T-helper 2 cell treated with Interferon-gamma antibody and Interleukin-4, amounts not matched to agents 5 μg/mL and 100 μg/mL, for 36 hours (primary cell): ENCODE data around the gene MGMT.

Source experiments
- DNase-seq: peaks from one replicate; pipeline ENCODE4 v3.0.0; 2021; ENCODE audit warnings: low spot score
- H3K27ac Mint-ChIP-seq: one replicate; pipeline ENCODE4 v1.8.0; 2021; ENCODE audit warnings: mild to moderate bottlenecking, mixed read lengths
- H3K27me3 Mint-ChIP-seq: one replicate; pipeline ENCODE4 v1.8.0; 2021; ENCODE audit warnings: low read depth, mixed read lengths
- H3K36me3 Mint-ChIP-seq: one replicate; pipeline ENCODE4 v1.8.0; 2021; ENCODE audit warnings: low read depth, mixed read lengths
- H3K4me1 Mint-ChIP-seq: one replicate; pipeline ENCODE4 v1.8.0; 2021; ENCODE audit warnings: low read depth, mixed read lengths
- H3K4me3 Mint-ChIP-seq: one replicate; pipeline ENCODE4 v1.8.0; 2022; ENCODE audit warnings: mild to moderate bottlenecking, moderate library complexity, mixed read lengths
- H3K9me3 Mint-ChIP-seq: one replicate; pipeline ENCODE4 v1.8.0; 2021; ENCODE audit warnings: mixed read lengths

Gene MGMT

GRCh38 chr10:129727495-129727894, 260.5 kb downstream of the MGMT start:
- Mint-ChIP-seq H3K4me3 (no peak overlapping the region), H3K27me3 (no peaks in the 10 kb centered on the region), H3K9me3 (peaks cover 34% of the 10 kb centered on the region), H3K36me3 (no peaks in the 10 kb centered on the region), H3K27ac (no peak overlapping the region), H3K4me1 (no peaks in the 10 kb centered on the region)
- no peak for DNase-seq

GRCh38 chr10:129728246-129728820, 261.3 kb downstream of the MGMT start:
- Mint-ChIP-seq H3K36me3 (no peaks in the 10 kb centered on the region), H3K4me1 (no peaks in the 10 kb centered on the region), H3K27me3 (no peaks in the 10 kb centered on the region), H3K9me3 (peaks cover 33% of the 10 kb centered on the region), H3K4me3 (no peak overlapping the region), H3K27ac (no peak overlapping the region)
- no peak for DNase-seq

DNA sequence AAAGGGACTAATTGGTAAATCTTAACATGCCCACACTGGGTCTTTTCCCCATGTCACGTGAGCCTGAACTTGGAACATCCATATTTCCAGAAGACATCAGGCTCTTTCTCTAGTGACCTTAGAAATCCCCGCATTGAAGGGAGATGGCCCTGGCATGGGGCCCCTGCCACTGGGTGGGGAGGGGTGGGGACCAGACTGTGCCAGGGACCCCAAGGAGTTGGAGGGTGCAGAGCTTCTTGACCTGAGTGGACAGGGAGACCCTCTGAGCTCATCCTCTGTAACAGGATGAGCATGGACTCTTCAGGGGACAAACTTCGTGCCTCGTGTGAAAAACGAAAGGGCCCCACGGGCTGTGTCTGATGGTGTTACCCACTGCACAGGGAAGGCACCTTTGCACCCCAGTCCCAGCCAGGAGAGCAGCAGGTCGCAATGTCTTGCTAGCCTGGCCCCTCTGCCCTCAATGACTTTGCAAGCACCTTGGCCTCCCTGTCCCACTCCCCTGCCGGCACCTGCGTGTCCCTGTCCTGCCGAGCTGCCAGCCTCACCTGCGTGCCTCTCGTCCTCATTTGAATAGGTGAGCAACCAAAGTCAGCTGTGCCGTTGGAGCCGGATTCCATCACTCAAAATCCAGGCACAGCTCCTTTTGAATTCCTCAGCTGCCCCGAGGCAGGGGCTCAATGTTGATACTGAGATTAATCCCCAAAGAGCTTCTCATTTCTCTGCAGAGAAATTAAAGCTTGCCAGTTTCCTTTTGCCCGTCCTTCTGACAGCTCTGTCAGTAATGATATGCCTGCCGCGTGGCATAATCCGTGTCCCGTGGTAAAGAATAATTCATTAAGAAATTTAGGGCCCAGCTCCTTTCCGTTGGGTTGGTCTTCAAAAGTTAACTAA, 262.1 kb downstream of the MGMT start:
- Mint-ChIP-seq H3K27me3 (no peaks in the 10 kb centered on the region), H3K4me3 (no peak overlapping the region), H3K36me3 (no peaks in the 10 kb centered on the region), H3K4me1 (no peaks in the 10 kb centered on the region), H3K9me3 (peaks cover 33% of the 10 kb centered on the region), H3K27ac (no peak overlapping the region)
- DNase-seq = no peak

DNA sequence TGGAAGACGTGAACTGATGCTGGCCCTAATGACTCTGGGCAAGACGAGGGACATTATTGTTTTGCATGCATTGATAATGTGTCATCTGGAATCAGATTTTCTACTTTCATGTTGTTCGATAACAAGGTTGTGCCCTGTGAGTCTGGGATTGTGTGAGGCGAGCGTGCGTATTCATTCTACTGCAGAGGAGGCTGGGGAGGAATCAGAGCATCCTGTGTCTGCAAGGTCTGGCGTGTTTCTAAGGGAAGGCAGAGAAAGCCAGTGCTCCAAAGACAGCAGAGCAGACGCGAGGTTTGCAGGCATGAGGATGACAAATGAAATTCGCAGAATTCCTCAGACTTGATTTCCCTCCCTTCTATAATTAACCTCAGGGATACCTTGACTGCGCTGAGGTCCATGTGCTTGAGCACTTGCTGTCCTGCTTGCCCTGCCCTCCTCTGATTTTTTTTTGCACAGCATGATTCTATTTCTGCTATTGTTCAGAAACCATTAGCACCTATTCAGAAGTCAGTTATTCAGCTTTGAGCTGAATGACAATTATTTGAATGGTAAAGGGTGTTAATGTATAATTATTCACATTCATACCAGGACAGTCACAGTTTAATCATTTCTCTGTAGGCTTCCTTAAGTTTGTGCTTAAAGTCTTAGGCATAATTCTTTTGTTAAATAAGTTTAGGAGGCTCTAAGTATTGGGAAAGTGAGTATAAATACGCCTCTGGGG, 263.4 kb downstream of the MGMT start:
- Mint-ChIP-seq H3K9me3 (peaks cover 29% of the 10 kb centered on the region), H3K4me3 (no peak overlapping the region), H3K36me3 (no peaks in the 10 kb centered on the region), H3K27me3 (no peaks in the 10 kb centered on the region), H3K4me1 (no peaks in the 10 kb centered on the region), H3K27ac (no peak overlapping the region)
- DNase-seq = no peak

DNA sequence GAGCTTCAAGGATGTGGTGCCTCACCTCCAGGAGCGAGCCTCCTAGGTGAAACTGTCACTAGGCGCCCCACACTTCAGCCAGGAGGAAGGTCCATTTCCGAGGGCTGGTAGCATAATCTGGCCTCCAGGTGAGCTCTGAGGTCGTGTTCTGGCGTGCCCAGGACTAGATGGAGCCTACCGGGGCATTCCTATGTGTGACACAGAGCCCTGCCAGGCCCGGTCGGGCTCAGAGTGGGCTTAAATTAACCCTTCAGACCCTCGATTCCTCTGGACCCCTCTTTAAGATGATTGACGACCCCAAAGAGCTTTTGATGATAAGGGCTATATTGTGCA, 263.9 kb downstream of the MGMT start:
- no peak for DNase-seq
- H3K4me1 Mint-ChIP-seq = no peaks in the 10 kb centered on the region
- no peak overlapping the region for H3K27ac Mint-ChIP-seq
- H3K36me3 Mint-ChIP-seq = no peaks in the 10 kb centered on the region
- no peak overlapping the region for H3K4me3 Mint-ChIP-seq
- no peaks in the 10 kb centered on the region for H3K27me3 Mint-ChIP-seq
- H3K9me3 Mint-ChIP-seq = peaks cover 27% of the 10 kb centered on the region

DNA sequence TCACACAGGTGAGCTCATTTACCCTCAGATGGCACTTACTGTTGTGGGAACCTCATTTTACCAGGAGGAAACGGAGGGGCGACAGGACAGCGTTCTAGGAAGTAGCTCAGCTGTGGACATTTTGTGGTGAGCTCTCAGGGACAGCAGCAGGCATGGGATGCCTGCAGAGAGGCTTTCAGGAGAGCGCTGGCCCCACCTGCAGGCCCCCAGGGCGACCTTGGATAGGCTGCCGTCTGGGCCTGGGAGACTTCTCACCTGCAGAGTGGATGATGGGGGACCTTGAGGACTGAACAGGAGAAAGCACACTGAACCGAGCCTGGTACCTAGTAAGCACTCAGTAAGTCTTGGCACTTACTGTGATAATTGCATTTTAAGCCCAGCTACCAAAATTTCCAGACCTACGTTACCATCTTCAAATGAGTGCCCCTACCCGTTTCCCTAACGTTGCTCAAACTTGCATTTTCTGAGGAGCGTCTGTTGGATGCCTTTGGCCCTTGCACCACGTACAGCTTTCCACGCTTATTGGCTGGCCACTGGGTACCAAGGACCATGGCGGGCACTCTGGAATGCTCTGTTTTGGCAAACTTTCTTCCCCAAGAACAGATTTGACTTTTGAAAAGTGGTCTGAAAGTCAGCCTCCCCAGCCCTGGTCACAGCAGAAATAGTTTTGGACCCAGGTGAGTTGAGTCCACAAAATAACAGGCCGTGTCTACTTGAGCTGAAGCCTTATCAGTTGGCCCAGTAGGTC, 273.7 kb downstream of the MGMT start:
- Mint-ChIP-seq H3K4me3 (no peak overlapping the region), H3K36me3 (peaks cover 4% of the 10 kb centered on the region), H3K27me3 (no peaks in the 10 kb centered on the region), H3K4me1 (no peaks in the 10 kb centered on the region), H3K27ac (no peak overlapping the region), H3K9me3 (peaks cover 30% of the 10 kb centered on the region)
- DNase-seq = no peak

DNA sequence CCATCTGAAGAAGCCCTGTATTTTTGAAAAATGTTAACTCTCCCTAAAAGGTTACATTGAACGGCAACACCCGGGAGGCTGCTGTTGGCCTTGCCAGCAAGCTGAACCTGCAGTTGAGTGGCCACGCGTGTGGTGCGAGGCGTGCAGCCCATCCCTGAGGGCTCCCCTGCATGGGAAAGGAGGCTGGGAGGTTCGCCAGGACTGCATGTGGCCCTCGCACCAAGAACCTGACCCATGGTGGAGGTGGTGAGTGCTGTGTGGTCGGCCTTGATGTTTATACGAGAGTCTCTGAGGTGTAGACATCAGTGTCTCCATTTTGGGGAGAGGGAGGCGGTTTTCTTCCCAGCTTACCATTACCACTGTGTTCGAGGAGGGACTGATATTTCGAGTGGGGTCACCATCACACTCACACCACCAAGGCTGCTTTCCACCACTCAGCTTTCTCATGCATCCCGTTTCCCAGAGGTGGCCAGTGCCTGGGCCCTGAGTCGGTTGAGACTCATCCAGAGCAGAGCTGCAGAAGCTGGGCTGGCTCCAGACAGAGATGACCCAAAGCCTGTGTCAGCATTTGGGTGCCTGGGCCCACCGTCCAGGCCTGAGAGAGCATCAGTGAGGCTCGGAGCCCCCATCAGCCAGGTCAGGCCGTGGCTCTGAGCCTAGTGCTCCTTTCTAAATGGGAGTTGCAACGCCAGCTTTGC, 274.4 kb downstream of the MGMT start:
- DNase-seq = no peak
- Mint-ChIP-seq H3K27ac (no peak overlapping the region), H3K27me3 (no peaks in the 10 kb centered on the region), H3K36me3 (peaks cover 4% of the 10 kb centered on the region), H3K9me3 (peaks cover 30% of the 10 kb centered on the region), H3K4me1 (no peaks in the 10 kb centered on the region), H3K4me3 (no peak overlapping the region)

DNA sequence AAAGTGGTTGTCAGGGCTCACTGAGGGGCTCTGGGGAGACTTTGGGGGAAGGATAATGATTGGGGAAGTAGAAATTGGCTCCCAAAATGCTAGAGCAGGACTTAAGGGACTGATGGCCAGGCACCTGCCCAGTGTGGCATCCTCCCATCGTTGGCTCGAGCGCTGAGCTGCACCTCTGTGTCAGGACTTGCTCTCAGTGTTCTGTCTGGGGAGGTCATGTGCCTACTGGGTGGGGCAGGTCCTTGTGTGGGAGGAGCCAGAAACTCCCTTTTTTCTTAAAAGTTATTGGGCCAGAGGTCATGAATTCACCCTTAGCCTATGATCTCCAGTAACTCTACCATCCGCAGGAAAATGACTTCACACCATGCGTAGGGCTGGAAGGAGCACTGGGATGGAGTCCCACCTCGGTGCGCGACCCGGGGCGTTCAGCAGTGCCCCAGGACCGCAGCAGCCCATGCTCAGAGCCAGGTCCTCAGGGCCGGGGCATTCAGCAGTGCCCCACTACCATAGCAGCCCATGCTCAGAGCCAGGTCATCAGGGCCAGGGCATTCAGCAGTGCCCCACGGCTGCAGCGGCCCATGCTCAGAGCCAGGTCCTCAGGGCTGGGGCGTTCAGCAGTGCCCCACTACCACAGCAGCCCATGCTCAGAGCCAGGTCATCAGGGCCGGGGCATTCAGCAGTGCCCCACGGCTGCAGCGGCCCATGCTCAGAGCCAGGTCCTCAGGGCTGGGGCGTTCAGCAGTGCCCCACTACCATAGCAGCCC, 275.1 kb downstream of the MGMT start:
- DNase-seq = no peak
- Mint-ChIP-seq H3K4me1 (no peaks in the 10 kb centered on the region), H3K36me3 (peaks cover 4% of the 10 kb centered on the region), H3K4me3 (no peak overlapping the region), H3K9me3 (peaks cover 30% of the 10 kb centered on the region), H3K27ac (no peak overlapping the region), H3K27me3 (no peaks in the 10 kb centered on the region)

DNA sequence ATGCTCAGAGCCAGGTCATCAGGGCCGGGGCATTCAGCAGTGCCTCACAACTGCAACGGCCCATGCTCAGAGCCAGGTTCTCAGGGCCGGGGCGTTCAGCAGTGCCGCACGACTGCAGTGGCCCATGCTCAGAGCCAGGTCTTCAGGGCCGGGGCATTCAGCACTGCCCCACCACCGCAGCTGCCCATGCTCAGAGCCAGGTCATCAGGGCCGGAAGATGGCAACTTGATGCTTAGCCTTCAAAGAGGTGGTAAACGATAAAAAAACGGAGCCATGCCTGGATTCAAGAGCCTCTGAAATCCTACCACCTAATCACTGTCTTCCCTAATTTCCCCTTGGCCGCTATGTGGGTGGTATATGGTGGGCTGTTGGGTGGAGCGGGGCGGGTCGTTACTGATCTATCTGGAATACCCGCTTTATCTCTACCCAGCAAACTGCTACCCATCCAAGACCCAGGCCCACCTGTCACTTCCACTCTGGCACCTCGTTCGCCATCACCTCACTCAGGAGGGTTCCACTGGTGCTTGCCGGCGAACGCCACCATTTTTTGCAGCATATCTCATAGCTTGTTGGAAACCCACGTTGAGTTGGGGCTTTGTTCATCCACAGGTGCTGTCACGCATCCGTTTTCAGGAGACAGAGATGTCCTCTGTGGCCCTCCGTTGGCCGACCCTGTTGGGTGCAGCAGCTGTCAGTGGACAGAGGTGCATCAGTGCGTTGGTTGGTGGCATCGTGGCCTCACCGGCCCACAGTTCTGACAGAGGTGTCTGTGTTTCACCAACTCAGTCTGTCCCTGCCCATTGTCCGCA, 275.9 kb downstream of the MGMT start:
- no peak overlapping the region for H3K27ac Mint-ChIP-seq

GRCh38 chr10:129743738-129744133, 276.7 kb downstream of the MGMT start:
- Mint-ChIP-seq H3K27me3 (no peaks in the 10 kb centered on the region), H3K36me3 (peaks cover 4% of the 10 kb centered on the region), H3K9me3 (peaks cover 37% of the 10 kb centered on the region), H3K4me3 (no peak overlapping the region), H3K4me1 (no peaks in the 10 kb centered on the region), H3K27ac (no peak overlapping the region)
- DNase-seq = no peak

More for the DNA sequence above, 275.9 kb downstream of the MGMT start:
- Mint-ChIP-seq H3K9me3 (peaks cover 32% of the 10 kb centered on the region), H3K36me3 (peaks cover 4% of the 10 kb centered on the region), H3K27me3 (no peaks in the 10 kb centered on the region), H3K4me1 (no peaks in the 10 kb centered on the region), H3K4me3 (no peak overlapping the region)
- no peak for DNase-seq

DNA sequence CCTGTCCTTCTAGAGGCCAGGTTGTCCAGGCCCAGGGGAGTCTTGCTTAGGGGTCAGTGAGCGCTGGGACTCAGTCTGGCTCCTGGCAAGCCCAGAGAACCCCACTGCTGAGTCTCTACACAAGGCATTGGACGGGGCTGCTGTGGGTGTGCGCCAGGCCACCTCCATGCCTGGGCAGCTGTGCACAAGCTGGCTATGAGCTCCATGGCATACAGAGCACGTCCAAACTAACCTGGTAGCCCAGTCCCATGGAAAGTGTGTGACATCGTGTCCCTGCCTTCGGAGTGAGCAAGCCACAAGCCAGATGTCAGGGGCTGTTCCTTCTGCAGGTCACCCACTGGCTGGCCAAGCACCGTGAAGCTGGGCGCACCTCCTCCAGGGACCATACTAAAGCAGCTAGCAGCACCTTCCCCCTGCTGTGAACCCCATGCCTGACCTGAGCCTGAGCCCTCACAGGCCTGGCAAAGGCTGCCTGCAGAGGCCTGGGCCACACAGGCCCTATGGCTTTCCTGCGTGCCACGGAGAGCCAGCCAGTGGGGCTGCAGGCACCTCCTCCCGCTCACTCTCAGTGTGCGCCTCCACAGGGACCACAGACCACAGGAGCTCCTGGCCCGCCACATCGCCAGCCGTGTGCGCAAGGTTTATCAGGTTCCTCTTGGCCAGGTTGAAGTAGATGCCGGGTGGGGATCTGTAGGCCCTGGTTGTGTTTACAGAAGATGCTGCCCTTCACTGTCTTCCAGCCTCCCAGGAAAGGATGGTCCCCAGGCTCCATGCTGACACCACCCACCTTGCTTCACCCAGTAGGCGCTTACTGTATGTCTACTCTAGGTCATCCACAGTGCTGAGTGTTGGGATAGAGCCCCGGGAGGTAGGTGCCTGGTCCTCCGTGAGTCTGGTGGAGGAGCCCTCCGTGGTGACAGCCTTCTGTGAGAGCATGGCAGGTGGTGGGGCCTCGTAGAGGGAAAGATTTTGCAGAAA, 277.4 kb downstream of the MGMT start:
- H3K27me3 Mint-ChIP-seq = no peaks in the 10 kb centered on the region
- no peak overlapping the region for H3K4me3 Mint-ChIP-seq
- no peak for DNase-seq
- H3K9me3 Mint-ChIP-seq = peaks cover 37% of the 10 kb centered on the region
- peaks cover 4% of the 10 kb centered on the region for H3K36me3 Mint-ChIP-seq
- H3K27ac Mint-ChIP-seq = no peak overlapping the region
- H3K4me1 Mint-ChIP-seq = no peaks in the 10 kb centered on the region
